GM18526 (cell line): ENCODE data around the gene EVC2.

Source experiments
- POLR2A ChIP-seq: IDR thresholded peaks from 3 replicates; pipeline ENCODE4 v1.6.1; 2011; ENCODE audit not compliant: insufficient read length; ENCODE audit errors: extremely low read depth

Gene EVC2

GRCh38 chr4:5685296-5685695, 23.1 kb downstream of the EVC2 start:
- TF ChIP-seq POLR2A: no peak

GRCh38 chr4:5683566-5683965, 24.8 kb downstream of the EVC2 start:
- TF ChIP-seq POLR2A: no peak

GRCh38 chr4:5678977-5679376, 29.4 kb downstream of the EVC2 start:
- no peak for TF ChIP-seq POLR2A

- TF ChIP-seq POLR2A: no peak
Observed at GRCh38 chr4:5676763-5677162, 31.6 kb downstream of the EVC2 start.

- no peak for TF ChIP-seq POLR2A
Observed at GRCh38 chr4:5666741-5667140, 41.6 kb downstream of the EVC2 start.

- TF ChIP-seq POLR2A: no peak
Observed at GRCh38 chr4:5664778-5665177, 43.6 kb downstream of the EVC2 start.

- TF ChIP-seq POLR2A: no peak
Observed at GRCh38 chr4:5662555-5662954, 45.8 kb downstream of the EVC2 start.

- no peak for TF ChIP-seq POLR2A
Observed at GRCh38 chr4:5661237-5661636, 47.1 kb downstream of the EVC2 start.

- TF ChIP-seq POLR2A: no peak
Observed at GRCh38 chr4:5660185-5660584, 48.2 kb downstream of the EVC2 start.

GRCh38 chr4:5658974-5659373, 49.4 kb downstream of the EVC2 start:
- TF ChIP-seq POLR2A: no peak

GRCh38 chr4:5656415-5656814, 51.9 kb downstream of the EVC2 start:
- TF ChIP-seq POLR2A: no peak

GRCh38 chr4:5654791-5655190, 53.6 kb downstream of the EVC2 start:
- no peak for TF ChIP-seq POLR2A

GRCh38 chr4:5651089-5651488, 57.3 kb downstream of the EVC2 start:
- TF ChIP-seq POLR2A: no peak

GRCh38 chr4:5650040-5650439, 58.3 kb downstream of the EVC2 start:
- TF ChIP-seq POLR2A: no peak

GRCh38 chr4:5647351-5647750, 61.0 kb downstream of the EVC2 start:
- TF ChIP-seq POLR2A: no peak

- TF ChIP-seq POLR2A: no peak
Observed at GRCh38 chr4:5640096-5640495, 68.3 kb downstream of the EVC2 start.

GRCh38 chr4:5639556-5639955, 68.8 kb downstream of the EVC2 start:
- no peak for TF ChIP-seq POLR2A

- TF ChIP-seq POLR2A: no peak
Observed at GRCh38 chr4:5638976-5639375, 69.4 kb downstream of the EVC2 start.
